Parathyroid adenoma (tissue), 2 donors: ENCODE measurements around the gene OSTN.

Experiments
- H2AFZ ChIP-seq: fragments of 300-600 bp; sonication (generic); one replicate; pipeline ENCODE4 v1.7.0; 2017; ENCODE audit warnings: antibody characterized with exemption, mild to moderate bottlenecking
- H3K27ac ChIP-seq: fragments of 300-600 bp; sonication (generic); one replicate; pipeline ENCODE4 v1.7.0; 2017
- H3K27me3 ChIP-seq: fragments of 300-600 bp; sonication (generic); one replicate; pipeline ENCODE4 v1.7.0; 2017; ENCODE audit warnings: low read length; ENCODE audit not compliant: control insufficient read depth, insufficient read depth
- H3K36me3 ChIP-seq: fragments of 300-600 bp; sonication (generic); one replicate; pipeline ENCODE4 v1.7.0; 2017; ENCODE audit warnings: low read length; ENCODE audit not compliant: control insufficient read depth, insufficient read depth
- H3K4me1 ChIP-seq: fragments of 300-600 bp; sonication (generic); one replicate; pipeline ENCODE4 v1.7.0; 2017; ENCODE audit warnings: control low read depth
- H3K4me2 ChIP-seq: fragments of 300-600 bp; sonication (generic); one replicate; pipeline ENCODE4 v1.7.0; 2017; ENCODE audit warnings: low read length
- H3K4me3 ChIP-seq: fragments of 300-600 bp; sonication (generic); one replicate; pipeline ENCODE4 v1.7.0; 2017; ENCODE audit warnings: low read depth, low read length
- H3K79me2 ChIP-seq: fragments of 300-600 bp; sonication (generic); one replicate; pipeline ENCODE4 v1.7.0; 2017; ENCODE audit warnings: control low read depth
- H3K9ac ChIP-seq: fragments of 300-600 bp; sonication (generic); one replicate; pipeline ENCODE4 v1.7.0; 2017; ENCODE audit warnings: mild to moderate bottlenecking
- H3K9me3 ChIP-seq: fragments of 300-600 bp; sonication (generic); one replicate; pipeline ENCODE4 v1.7.0; 2017; ENCODE audit warnings: low read length; ENCODE audit not compliant: control insufficient read depth
- CTCF ChIP-seq: fragments of 300-600 bp; sonication (generic); IDR thresholded peaks from one replicate; pipeline ENCODE4 v1.7.0; 2017; ENCODE audit warnings: antibody characterized with exemption, mild to moderate bottlenecking
- donor health status: primary hyperparathyroidism.

Gene OSTN

GRCh38 chr3:191260431-191261303 lies 61.6 kb downstream of the OSTN start:
- Histone ChIP-seq H3K36me3 (no peaks in the 10 kb centered on the region), H2AFZ (no peak overlapping the region)

GRCh38 chr3:191261304-191261638 lies 62.2 kb downstream of the OSTN start:
- H3K9me3 ChIP-seq, result no peaks in the 10 kb centered on the region
- H3K4me2 ChIP-seq, result no peak overlapping the region
- no peaks in the 10 kb centered on the region for H3K4me1 ChIP-seq
- H2AFZ ChIP-seq, result no peak overlapping the region
- no peaks in the 10 kb centered on the region for H3K36me3 ChIP-seq
- TF ChIP-seq CTCF, result no peak
- no peaks in the 10 kb centered on the region for H3K27me3 ChIP-seq
- no peak overlapping the region for H3K9ac ChIP-seq
- no peak overlapping the region for H3K27ac ChIP-seq
- no peak overlapping the region for H3K4me3 ChIP-seq
- H3K79me2 ChIP-seq, result no peaks in the 10 kb centered on the region

More at GRCh38 chr3:191260431-191261303, 61.6 kb downstream of the OSTN start:
- Histone ChIP-seq H3K27me3 (no peaks in the 10 kb centered on the region), H3K9ac (no peak overlapping the region), H3K4me1 (no peaks in the 10 kb centered on the region), H3K27ac (no peak overlapping the region), H3K79me2 (no peaks in the 10 kb centered on the region), H3K4me2 (no peak overlapping the region), H3K4me3 (no peak overlapping the region), H3K9me3 (no peaks in the 10 kb centered on the region)
- no peak for TF ChIP-seq CTCF

- Histone ChIP-seq H3K9ac (no peak overlapping the region), H3K27ac (no peak overlapping the region), H3K27me3 (no peaks in the 10 kb centered on the region), H2AFZ (no peak overlapping the region), H3K36me3 (no peaks in the 10 kb centered on the region), H3K4me2 (no peak overlapping the region), H3K79me2 (no peaks in the 10 kb centered on the region), H3K4me1 (no peaks in the 10 kb centered on the region), H3K4me3 (no peak overlapping the region), H3K9me3 (no peaks in the 10 kb centered on the region)
- TF ChIP-seq CTCF, result no peak
Observed at GRCh38 chr3:191262650-191263049, 63.6 kb downstream of the OSTN start.

- Histone ChIP-seq H3K9me3 (no peaks in the 10 kb centered on the region), H3K27me3 (no peaks in the 10 kb centered on the region), H3K4me2 (no peak overlapping the region), H3K4me3 (no peak overlapping the region), H3K9ac (no peak overlapping the region), H3K36me3 (no peaks in the 10 kb centered on the region), H3K79me2 (no peaks in the 10 kb centered on the region), H3K4me1 (no peaks in the 10 kb centered on the region), H3K27ac (no peak overlapping the region), H2AFZ (no peak overlapping the region)
- TF ChIP-seq CTCF, result no peak
Observed at GRCh38 chr3:191263365-191263764, 64.3 kb downstream of the OSTN start.

GRCh38 chr3:191263850-191264249 lies 64.8 kb downstream of the OSTN start:
- H3K27me3 ChIP-seq, result no peaks in the 10 kb centered on the region
- H3K36me3 ChIP-seq, result no peaks in the 10 kb centered on the region
- H3K9ac ChIP-seq, result no peak overlapping the region
- no peaks in the 10 kb centered on the region for H3K9me3 ChIP-seq
- no peak for TF ChIP-seq CTCF
- no peaks in the 10 kb centered on the region for H3K4me1 ChIP-seq
- H3K79me2 ChIP-seq, result no peaks in the 10 kb centered on the region
- H3K4me3 ChIP-seq, result no peak overlapping the region
- no peak overlapping the region for H3K27ac ChIP-seq
- H2AFZ ChIP-seq, result no peak overlapping the region
- no peak overlapping the region for H3K4me2 ChIP-seq
